Measurements from ENCODE around the gene PPM1A.

Gene PPM1A

DNA sequence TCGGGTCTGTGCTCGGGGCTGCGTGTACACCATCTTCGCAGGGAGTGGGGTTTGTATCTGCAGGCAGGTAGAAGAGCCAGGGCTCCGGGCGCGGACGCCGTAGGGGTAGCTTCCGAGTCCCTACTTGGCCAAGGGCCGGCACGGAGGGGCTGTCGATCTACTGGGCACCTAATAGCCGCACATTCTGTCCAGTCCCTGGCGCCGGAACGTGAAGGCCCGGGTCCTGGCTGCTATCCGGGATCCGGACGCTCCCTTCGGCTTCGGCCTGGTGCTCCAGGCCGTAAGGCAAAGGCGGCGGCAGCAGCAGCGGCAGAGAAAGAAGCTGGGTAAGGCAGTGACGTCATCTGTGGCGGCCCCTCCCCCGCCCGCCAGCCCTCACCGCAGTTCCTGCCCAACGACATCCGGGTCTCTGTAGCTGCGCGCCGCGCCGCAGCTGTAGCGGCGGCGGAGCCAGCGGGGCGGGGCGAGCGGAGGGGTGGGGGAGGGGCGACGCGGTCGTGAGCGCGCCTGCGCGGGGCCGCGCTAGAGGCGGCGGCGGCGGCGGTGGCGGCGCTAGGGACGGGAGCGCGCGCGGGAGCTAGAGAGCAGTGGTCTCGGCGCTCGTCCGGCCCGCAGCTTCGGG lies at the start of gene PPM1A:
TSS of gene PPM1A (plus strand) at position 525 of the 622 bp plus-strand sequence. CDS start 33,483 bp downstream, outside the sequence.
- peak; percentile 94 for DNase-seq

GRCh38 chr14:60199321-60199720 lies 49.7 kb upstream of the PPM1A start:
- no peak for DNase-seq

- DNase-seq = no peak
Observed at GRCh38 chr14:60204104-60204842, 44.7 kb upstream of the PPM1A start.

GRCh38 chr14:60204843-60205774 lies 43.9 kb upstream of the PPM1A start:
- DNase-seq = no peak

DNA sequence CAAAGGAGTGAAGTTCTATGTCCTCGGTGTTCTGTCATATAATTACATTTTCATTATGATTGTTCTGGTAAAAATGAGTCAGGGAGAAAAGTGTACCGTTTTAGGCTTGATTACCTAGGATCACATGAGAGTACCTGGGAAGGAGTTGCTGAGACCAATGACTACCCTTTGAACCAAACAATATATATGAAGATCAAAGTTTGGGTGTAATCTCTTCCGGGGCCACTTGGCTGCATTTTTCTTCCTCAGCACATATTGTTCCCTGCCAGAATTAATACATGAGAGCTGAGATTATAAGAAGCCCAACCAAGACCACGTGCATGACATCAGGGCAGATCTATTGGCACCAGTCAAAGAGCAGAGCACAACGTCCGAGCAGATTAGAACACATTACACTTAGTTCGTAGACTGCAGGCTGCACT lies 42.8 kb upstream of the PPM1A start:
- DNase-seq = no peak

DNA sequence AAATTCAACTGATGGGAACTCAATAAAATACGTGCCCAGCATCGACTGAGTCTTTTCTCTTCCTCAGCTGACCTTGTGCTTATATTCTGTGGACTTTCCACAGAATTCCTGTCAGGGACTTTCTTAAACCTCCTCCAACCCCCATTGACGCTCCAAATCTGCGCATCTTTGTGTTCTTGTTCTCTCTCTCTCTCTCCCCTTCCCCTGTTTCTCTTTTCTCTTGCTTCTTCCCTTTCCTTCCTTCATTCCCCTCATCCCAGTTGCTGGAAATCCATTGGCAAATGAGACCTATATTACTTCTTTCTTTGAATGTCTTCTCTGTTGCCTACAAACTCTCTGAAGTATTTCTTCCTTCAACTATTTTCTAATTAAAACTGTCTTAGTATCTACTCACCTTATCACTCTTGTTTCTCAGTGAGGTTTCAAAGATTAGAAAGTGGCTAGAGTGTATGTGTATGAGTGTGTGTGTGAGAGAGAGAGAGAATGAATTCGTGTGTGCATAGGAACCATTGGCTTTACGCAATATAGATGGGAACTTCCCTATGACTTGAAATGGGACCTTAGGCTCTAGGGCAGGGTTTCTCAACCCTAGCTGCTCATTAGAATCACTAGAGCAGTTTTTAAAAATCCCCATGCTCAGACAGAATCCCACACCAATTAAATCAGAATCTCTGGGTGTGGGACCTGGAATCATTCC lies 42.0 kb upstream of the PPM1A start:
- DNase-seq = no peak

DNA sequence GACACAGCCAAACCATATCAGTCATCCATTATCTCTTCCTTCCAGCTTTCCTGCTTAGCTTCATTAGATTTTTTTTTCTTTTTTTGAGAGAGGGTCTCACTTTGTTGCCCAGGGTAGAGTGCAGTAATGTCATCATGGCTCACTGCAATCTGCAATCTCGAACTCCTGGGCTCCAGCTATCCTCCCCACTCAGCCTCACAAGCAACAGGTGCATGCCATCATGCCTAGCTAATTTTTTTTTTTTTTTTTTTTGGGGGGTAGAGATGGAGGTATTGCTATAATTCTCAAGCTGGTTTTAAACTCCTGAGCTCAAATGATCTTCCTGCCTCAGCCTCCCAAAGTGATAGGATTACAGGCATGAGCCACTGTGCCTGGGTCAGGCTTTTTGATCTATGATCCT lies 38.3 kb upstream of the PPM1A start:
- DNase-seq = no peak

DNA sequence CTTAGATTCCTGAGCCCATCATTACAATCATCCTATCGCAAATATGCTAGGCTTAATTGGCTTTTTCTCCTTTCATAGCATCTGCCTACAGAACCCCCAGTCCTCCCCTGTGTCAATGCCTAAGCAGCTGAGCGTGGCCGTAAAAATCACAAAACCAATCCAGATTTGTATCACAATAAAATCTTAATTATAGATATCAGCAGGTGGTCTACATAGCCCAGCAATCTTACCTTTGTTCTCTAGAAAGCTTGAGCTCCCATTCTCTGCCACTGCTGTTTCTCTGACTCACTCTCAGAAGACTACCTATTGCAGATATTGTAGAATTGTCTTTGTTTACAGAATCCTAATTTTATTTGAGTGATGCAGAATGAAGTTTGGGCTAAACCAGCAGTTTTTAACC lies 37.9 kb upstream of the PPM1A start:
- peak; percentile 67 for DNase-seq

GRCh38 chr14:60212503-60213371 lies 36.3 kb upstream of the PPM1A start:
- DNase-seq = no peak

DNA sequence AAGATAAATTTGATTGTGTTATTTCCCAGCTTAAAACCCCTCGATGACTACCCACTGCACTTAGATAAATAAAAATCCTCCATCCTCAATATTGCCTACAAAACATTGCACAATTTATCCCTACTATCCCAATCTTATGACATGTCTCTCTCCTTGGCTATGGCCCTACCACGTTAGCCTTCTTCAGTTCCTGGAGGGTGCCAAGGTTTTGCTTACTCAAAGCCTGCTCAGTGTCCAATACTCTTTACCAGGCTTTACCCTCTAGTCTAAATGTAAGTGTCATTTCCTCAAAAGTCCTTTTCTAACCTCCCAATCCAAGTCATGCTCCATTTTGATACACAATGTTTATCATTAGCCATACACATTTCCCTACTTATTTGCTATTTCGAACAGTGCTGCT lies 35.0 kb upstream of the PPM1A start:
- DNase-seq = no peak

DNA sequence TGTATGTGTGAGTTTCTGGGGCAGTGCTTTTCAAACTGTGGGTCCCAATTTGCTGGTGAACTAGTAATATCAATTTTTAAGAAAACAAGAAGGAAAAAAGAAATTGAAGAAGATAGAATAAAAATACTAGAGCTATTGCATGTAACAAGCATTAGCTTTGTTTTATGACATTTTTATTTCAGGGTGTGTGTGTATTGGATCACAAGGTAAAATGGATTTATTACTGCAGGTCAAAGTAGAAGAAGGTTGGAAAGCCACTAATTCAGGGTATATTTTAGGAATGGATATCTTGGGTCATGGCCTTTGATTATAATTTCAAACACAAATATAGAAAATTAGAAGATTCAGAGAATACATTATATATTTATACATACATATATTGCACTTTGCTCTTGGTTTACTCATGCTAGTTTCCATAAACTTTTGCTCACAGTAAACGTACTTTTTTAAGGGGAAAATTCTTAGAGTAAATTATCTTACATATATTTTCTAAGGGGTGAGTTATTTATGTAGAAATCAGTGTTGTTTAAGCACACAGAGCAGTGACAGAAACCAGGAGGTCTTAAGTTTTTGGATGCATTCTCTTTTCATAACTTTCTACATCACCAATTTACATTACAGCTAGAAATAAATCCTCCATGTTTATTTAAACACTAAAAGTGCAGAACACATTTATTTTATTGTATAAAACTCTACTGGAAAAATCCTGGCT lies 34.5 kb upstream of the PPM1A start:
- no peak for DNase-seq

GRCh38 chr14:60215127-60215444 lies 33.9 kb upstream of the PPM1A start:
- DNase-seq = no peak

DNA sequence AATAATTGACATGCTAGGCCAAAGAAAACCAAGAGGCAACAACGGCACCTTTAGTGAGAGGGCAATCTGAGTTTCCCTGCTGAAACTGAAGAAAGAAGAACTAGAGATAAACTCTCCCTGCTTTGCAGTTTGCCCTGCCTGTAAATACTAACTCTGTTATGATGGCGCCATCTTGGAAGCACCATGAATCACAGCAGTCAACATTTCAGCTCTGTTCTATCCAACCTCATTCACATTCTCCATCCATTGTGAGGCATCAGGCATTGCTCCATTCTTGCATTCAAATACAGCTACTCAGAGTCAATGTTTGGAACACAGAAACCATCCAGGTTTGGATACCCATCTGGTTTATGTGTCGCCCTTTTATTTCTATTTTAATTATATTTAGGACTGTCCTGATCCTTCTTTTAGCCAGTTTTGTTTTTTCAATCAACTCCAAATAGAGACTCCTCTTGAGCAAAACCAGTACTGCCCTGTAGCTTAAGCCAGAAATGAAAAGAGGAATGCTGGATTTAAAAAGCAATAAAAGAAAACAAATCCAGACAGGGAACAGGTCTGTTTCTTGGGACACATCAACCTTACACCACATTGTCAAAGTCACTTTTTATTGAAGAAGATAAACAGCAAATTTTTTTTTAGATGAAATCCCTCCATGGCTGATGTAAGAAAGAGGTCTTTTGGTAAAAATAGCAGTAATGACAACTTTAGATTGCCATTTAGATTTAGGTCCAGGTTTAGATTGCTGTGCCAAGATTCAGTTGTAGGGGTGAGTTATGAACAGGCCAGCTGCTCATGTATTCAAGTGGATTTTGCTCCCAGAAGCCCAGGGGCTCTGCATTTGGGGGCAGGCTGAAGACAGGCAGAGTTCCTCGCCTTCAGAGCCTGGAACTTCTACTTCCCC lies 33.3 kb upstream of the PPM1A start:
- DNase-seq = no peak

DNA sequence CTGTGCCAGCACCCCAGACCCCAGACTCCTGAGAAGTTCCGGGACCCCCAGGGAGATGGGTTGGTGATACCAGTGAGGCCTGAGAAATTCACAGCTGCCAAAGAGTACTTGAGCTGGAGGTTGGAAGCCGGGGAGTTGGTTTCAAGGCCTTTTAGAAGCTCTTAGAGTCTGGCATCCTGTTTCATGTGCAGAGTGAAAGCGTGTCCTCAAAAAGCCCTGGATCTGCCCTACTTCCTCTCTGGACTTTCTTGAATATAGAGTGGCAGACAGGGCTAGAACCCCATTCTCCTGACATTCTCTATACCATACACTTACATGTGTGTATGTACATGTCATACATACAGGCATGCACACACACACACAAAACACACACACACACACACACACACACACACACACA lies 31.3 kb upstream of the PPM1A start:
- no peak for DNase-seq

DNA sequence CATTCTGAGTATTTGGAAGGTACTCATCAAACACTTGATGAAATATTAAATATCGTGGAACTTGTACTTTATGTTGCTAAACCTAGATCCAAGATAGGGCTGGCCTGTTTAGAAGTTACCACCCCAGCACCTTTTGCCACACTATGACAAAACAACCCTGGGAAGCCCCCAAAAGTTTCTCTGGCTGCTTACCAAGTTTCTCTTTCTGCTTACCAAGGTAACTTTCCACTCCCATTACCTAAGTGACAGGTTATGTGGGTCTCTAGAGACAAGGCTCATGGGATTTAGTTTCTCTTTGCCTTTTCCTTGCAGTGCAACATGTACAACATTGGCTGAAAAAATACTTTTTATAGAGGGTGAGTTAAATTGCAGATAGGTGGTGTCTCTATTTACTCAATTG lies 28.9 kb upstream of the PPM1A start:
- no peak for DNase-seq

- no peak for DNase-seq
Observed at GRCh38 chr14:60220917-60221316, 28.1 kb upstream of the PPM1A start.

DNA sequence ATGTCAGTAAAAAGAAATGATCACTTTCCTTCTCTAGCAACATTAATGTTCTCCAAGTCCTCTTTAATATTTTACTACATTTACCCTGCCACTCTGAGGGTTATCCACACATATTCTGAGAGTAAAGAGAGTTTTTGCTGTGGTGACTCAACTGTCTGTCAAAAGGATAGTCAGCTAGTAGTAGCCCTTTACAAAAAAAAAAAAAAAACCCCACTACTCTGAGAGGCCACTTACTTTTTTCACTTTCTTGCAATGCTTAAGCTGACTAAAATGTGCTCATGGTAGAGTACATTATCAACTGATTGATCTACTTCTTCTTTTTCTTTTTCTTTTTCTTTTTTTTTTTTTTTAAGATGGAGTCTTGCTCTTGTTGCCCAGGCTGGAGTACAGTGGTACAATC lies 27.6 kb upstream of the PPM1A start:
- DNase-seq = no peak

DNA sequence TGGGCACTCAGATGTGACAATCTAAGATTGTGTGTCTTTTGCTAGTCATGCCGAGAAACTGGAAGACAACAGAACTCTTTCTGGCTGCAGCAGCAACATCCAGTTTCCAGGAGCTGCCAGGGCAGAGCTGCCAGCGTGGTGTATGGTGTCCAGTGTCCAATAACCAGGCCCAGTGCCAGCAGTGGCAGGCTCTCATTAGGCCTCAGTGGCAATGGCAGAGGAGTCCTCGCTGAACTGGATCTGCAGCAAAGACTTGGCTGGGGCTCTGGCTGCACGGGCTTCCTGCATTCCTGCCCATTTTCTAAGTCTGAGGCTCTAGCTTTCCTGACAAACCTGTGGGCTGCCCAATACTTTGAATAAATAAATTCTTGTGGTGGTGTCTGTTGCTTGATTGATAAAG lies 26.2 kb upstream of the PPM1A start:
- no peak for DNase-seq

DNA sequence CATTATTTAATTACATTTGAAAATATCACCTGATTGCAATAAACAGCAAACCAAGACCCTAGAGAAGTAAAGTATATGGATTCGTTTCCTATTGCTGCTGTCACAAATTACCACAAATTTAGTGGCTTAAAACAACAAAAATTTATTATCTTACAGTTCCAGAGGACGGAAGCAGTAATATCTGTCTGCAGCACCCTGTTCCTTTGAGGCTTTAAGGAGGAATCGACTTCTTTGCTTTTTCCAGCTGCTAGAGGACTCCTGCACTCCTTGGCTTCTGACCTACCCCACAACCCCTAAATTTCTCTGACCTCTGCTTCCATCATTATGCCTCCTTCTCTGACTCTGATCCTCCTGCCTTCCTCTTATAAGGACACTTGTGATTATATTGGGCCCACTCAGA lies 23.8 kb upstream of the PPM1A start:
- DNase-seq = no peak

DNA sequence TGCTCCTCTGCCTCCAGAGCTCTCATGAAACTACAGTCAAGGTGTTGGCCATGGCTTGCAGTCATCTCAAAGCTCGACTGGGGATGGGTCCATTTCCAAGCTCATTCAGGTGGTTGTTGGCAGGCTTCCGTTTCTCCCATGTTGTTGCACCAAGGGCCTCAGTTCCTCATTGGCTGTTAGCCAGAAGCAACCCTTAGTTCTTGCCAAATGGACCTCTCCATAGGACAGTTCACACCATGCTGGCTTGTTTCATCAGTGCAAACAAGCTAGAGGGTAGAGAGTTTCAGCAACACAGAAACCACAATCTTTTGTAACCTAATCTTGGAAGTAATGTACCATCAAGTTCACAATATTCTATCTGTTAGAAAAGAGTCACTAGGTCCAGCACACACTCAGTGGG lies 22.7 kb upstream of the PPM1A start:
- DNase-seq = no peak
